Measurements from ENCODE around the gene CRB2. TPM values are rescaled to one million over a fixed set of nuclear protein-coding genes. Genes with fewer than 3 reads are reported as not detected.

Gene CRB2
- total RNA-seq, 2 donors from 2014 or later, result 0.06 to 0.45 TPM

GRCh38 chr9:123401879-123402513 lies 46.0 kb downstream of the CRB2 start:
- no peak for ATAC-seq (replicated peaks)
- H3K9me3 Mint-ChIP-seq, result no peaks in the 10 kb centered on the region
- no peaks in the 10 kb centered on the region for H3K36me3 Mint-ChIP-seq (ENCODE audit: low read depth)
- peaks cover 3% of the 10 kb centered on the region for H3K4me1 Mint-ChIP-seq
- no peak overlapping the region for H3K27ac Mint-ChIP-seq
- no peaks in the 10 kb centered on the region for H3K27me3 Mint-ChIP-seq
- no peak overlapping the region for H3K4me3 Mint-ChIP-seq

DNA sequence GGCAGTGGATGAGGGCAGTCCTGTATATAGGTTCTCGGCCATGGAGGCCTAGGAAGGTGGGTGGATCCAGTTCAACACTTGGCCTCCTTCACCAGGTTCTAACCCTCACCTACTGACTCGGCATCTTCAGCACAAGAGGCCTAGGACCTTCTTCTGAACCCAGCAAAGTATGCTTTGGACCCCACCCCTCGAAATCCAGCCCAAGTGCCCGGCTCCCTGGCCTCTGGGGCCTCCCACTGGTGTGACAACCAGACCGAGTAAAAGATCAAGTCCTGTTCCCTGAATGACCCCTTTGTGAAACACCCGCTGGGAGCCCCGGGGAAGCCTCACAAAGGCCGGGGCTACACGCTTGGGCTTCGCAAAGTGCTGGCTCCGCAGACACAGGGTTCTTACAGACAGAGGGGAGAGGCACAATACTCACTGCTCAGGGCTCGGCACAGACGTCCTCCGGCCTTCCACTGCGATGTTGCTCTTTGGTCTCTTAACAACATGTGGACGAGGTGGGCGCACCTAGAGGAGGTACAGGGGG lies 47.0 kb downstream of the CRB2 start:
- Mint-ChIP-seq H3K9me3 (no peaks in the 10 kb centered on the region), H3K36me3 (ENCODE audit: low read depth) (no peaks in the 10 kb centered on the region), H3K27me3 (no peaks in the 10 kb centered on the region), H3K27ac (no peak overlapping the region), H3K4me1 (peaks cover 3% of the 10 kb centered on the region), H3K4me3 (no peak overlapping the region)
- no peak for ATAC-seq (replicated peaks)

GRCh38 chr9:123406016-123406415 lies 50.0 kb downstream of the CRB2 start:
- peaks cover 3% of the 10 kb centered on the region for H3K4me1 Mint-ChIP-seq
- H3K9me3 Mint-ChIP-seq, result no peaks in the 10 kb centered on the region
- no peaks in the 10 kb centered on the region for H3K36me3 Mint-ChIP-seq (ENCODE audit: low read depth)
- no peaks in the 10 kb centered on the region for H3K27me3 Mint-ChIP-seq
- no peak overlapping the region for H3K4me3 Mint-ChIP-seq
- ATAC-seq (replicated peaks), result no peak
- peak overlapping the region; percentile 28 for H3K27ac Mint-ChIP-seq

DNA sequence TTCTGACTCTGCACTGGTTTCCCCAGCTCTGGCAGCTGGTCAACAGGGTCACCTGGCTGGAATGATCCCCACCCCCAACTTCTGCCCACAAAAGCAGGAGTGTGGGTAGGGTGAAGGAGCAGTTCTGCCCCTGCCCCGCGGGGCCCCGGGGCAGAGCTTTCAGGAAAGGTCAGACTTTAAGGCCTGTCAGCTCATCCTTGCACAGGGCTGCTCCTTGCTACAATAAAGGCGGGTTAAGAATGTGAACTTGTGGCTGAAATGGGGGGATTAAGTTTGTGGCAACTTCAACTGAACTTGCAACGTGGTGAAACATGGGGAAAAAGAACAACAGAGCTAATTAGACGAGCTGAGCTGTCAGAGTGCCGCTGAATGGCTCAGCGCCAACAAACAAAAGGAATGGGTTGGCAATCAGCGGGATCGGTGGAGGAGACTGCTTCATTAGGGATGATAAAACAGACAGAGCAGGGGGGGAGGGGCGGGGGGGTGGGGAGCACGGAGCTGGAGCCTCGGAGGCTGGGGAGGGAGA lies 50.8 kb downstream of the CRB2 start:
- no peaks in the 10 kb centered on the region for H3K9me3 Mint-ChIP-seq
- peak overlapping the region; percentile 28 for H3K27ac Mint-ChIP-seq
- H3K4me1 Mint-ChIP-seq, result peaks cover 3% of the 10 kb centered on the region
- H3K4me3 Mint-ChIP-seq, result no peak overlapping the region
- H3K36me3 Mint-ChIP-seq (ENCODE audit: low read depth), result no peaks in the 10 kb centered on the region
- no peaks in the 10 kb centered on the region for H3K27me3 Mint-ChIP-seq
- no peak for ATAC-seq (replicated peaks)

GRCh38 chr9:123407217-123407851 lies 51.3 kb downstream of the CRB2 start:
- H3K4me1 Mint-ChIP-seq, result peaks cover 3% of the 10 kb centered on the region
- no peaks in the 10 kb centered on the region for H3K9me3 Mint-ChIP-seq
- H3K27ac Mint-ChIP-seq, result no peak overlapping the region
- no peak overlapping the region for H3K4me3 Mint-ChIP-seq
- no peaks in the 10 kb centered on the region for H3K27me3 Mint-ChIP-seq
- no peak for ATAC-seq (replicated peaks)
- H3K36me3 Mint-ChIP-seq (ENCODE audit: low read depth), result no peaks in the 10 kb centered on the region

- peaks cover 3% of the 10 kb centered on the region for H3K4me1 Mint-ChIP-seq
- H3K27ac Mint-ChIP-seq, result no peak overlapping the region
- no peaks in the 10 kb centered on the region for H3K27me3 Mint-ChIP-seq
- no peak overlapping the region for H3K4me3 Mint-ChIP-seq
- no peaks in the 10 kb centered on the region for H3K9me3 Mint-ChIP-seq
- no peaks in the 10 kb centered on the region for H3K36me3 Mint-ChIP-seq (ENCODE audit: low read depth)
- ATAC-seq (replicated peaks), result no peak
These were observed 52.6 kb downstream of the CRB2 start for GRCh38 chr9:123408313-123409262.

DNA sequence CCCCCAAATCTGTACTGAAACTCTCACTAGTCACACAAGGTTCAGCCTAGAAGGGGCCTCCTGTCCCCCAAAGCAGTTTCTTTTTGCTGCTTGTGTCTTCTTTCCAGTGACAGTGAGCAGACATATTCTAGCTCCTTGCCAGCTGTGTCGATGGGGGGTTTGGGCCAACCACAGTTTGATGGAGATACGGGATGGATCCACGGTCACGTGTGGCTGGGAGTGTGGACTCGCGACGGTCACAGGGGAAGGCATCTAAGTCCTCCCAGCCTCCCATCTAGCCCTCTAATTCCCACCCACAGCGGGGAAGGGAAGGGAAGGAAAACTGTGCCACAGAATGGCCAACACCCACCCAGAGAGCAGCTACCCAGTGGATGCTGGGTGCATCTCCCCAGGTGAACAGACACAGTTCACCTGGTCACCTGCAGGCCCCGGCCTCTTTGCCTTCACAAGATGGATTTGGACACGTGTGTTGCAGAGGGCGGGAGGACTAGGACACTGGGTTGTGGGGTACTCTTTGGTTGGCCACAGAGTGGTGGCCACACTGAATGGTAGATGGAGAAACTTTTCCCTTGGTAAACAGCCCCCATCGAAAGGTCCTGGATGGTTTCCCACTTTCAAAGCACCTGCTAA lies 54.4 kb downstream of the CRB2 start:
- peaks cover 8% of the 10 kb centered on the region for H3K4me1 Mint-ChIP-seq
- H3K4me3 Mint-ChIP-seq, result no peak overlapping the region
- no peaks in the 10 kb centered on the region for H3K36me3 Mint-ChIP-seq (ENCODE audit: low read depth)
- H3K27ac Mint-ChIP-seq, result no peak overlapping the region
- no peaks in the 10 kb centered on the region for H3K27me3 Mint-ChIP-seq
- no peak for ATAC-seq (replicated peaks)
- H3K9me3 Mint-ChIP-seq, result no peaks in the 10 kb centered on the region

DNA sequence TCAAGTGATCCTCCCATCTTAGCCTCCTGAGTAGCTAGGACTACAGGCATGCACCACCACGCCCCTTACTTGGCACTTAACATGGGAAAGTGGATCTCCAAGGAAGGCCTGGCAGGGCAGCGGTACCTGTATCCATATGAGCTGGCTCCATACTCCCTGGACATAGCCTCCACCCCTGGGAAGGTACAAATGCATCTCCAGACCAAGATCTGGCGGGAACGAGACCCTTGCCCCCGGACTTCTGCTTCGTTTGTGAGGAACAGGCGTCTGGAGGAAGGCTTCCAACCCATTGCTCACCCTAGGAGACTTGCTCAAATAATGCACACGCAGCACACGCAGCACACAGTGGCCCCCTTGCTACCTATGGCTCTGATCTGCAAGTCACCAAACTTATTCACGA lies 55.2 kb downstream of the CRB2 start:
- no peak for ATAC-seq (replicated peaks)
- peaks cover 8% of the 10 kb centered on the region for H3K4me1 Mint-ChIP-seq
- H3K27me3 Mint-ChIP-seq, result no peaks in the 10 kb centered on the region
- H3K4me3 Mint-ChIP-seq, result no peak overlapping the region
- H3K9me3 Mint-ChIP-seq, result no peaks in the 10 kb centered on the region
- H3K36me3 Mint-ChIP-seq (ENCODE audit: low read depth), result no peaks in the 10 kb centered on the region
- no peak overlapping the region for H3K27ac Mint-ChIP-seq

DNA sequence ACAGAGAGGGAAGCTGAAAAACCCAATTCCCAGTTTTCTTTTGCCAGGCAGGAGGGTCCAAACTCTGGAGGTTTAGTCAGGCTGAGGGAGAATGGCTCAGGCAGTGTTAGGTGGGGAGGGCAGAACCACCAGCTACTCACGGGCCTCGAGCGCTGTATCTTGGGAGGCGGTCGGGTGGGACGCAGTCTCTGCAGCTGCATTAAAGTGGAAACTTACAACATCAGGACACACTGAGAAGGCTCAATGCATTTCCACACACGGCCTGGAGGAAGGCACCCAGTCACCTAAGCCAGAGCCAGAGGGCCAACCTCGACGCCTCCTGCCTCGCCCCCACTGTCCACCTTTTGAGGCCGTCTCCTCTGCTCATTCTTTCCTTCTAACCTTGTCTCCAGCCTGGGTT lies 55.6 kb downstream of the CRB2 start:
- H3K4me3 Mint-ChIP-seq, result no peak overlapping the region
- H3K36me3 Mint-ChIP-seq (ENCODE audit: low read depth), result peaks cover 4% of the 10 kb centered on the region
- no peak overlapping the region for H3K27ac Mint-ChIP-seq
- no peaks in the 10 kb centered on the region for H3K27me3 Mint-ChIP-seq
- H3K4me1 Mint-ChIP-seq, result peaks cover 6% of the 10 kb centered on the region
- no peak for ATAC-seq (replicated peaks)
- H3K9me3 Mint-ChIP-seq, result no peaks in the 10 kb centered on the region

GRCh38 chr9:123412171-123412820 lies 56.3 kb downstream of the CRB2 start:
- H3K27me3 Mint-ChIP-seq, result no peaks in the 10 kb centered on the region
- peaks cover 4% of the 10 kb centered on the region for H3K36me3 Mint-ChIP-seq (ENCODE audit: low read depth)
- no peak overlapping the region for H3K27ac Mint-ChIP-seq
- H3K9me3 Mint-ChIP-seq, result no peaks in the 10 kb centered on the region
- H3K4me3 Mint-ChIP-seq, result no peak overlapping the region
- H3K4me1 Mint-ChIP-seq, result peaks cover 5% of the 10 kb centered on the region
- no peak for ATAC-seq (replicated peaks)

- Mint-ChIP-seq H3K4me1 (peaks cover 5% of the 10 kb centered on the region), H3K27me3 (no peaks in the 10 kb centered on the region), H3K9me3 (no peaks in the 10 kb centered on the region), H3K27ac (no peak overlapping the region), H3K36me3 (ENCODE audit: low read depth) (peaks cover 4% of the 10 kb centered on the region), H3K4me3 (no peak overlapping the region)
- ATAC-seq (replicated peaks), result no peak
These were observed 58.2 kb downstream of the CRB2 start for GRCh38 chr9:123414204-123414603.

- Mint-ChIP-seq H3K4me1 (peaks cover 5% of the 10 kb centered on the region), H3K36me3 (ENCODE audit: low read depth) (peaks cover 10% of the 10 kb centered on the region), H3K9me3 (no peaks in the 10 kb centered on the region), H3K27ac (peak overlapping the region; percentile 67), H3K4me3 (no peak overlapping the region), H3K27me3 (no peaks in the 10 kb centered on the region)
- no peak for ATAC-seq (replicated peaks)
These were observed 59.2 kb downstream of the CRB2 start for GRCh38 chr9:123414936-123415930.

DNA sequence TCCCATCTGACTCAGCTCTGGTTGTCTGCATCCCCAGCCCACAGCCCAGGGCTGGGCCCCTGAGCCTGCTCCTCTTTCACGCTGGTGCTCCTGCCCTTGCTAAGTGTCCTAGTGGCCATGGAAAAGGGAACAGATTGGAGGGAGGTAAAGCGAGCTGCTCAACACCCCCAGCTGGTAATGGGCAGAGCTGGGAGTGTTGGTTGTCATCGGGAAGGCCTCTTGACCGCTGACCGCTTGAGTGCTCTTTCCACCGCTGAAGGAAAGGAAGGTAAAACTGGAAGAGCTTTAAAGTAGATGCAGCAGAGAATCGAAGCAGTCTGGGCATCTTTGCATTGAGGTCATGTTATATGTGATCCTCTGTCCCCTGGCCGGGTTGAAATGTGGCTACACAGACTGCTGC lies 60.2 kb downstream of the CRB2 start:
- no peak overlapping the region for H3K4me3 Mint-ChIP-seq
- no peak overlapping the region for H3K27ac Mint-ChIP-seq
- peaks cover 12% of the 10 kb centered on the region for H3K36me3 Mint-ChIP-seq (ENCODE audit: low read depth)
- no peak for ATAC-seq (replicated peaks)
- no peaks in the 10 kb centered on the region for H3K27me3 Mint-ChIP-seq
- H3K4me1 Mint-ChIP-seq, result peaks cover 5% of the 10 kb centered on the region
- no peaks in the 10 kb centered on the region for H3K9me3 Mint-ChIP-seq
